ENCODE data around the gene P4HB. TPM values are rescaled to one million over a fixed set of nuclear protein-coding genes. Genes with fewer than 3 reads are reported as not detected.

Gene P4HB
- total RNA-seq, 8 experiments from 2014 or later: 116 to 461 (median 257) TPM

- in situ Hi-C loops (cut with MboI; ENCODE audit: low pct_unique_long_range_greater_than_20kb in 2 of 9, low sequenced_read_pairs in 9 of 9, unreplicated experiment in 9 of 9): no loop called here
- no peak for ATAC-seq (replicated peaks in 6 of 8)
- 0 to 100% (median 69%) methylated on average over 1 to 13 of the region's 31 CpGs for WGBS, 10 experiments
- Histone ChIP-seq H3K4me3 (peak overlapping the region; percentile 66 to 94 (median 89)), H3K27ac (peak overlapping the region; percentile 90 to 96), H3K4me1 (replicated peaks in 1 of 2) (peaks cover 14 to 20% of the 10 kb centered on the region in 2 donors)
These were observed 26.2 kb downstream of the P4HB start for GRCh38 chr17:81833921-81834830.

- Histone ChIP-seq H3K4me3 (peak within 1 kb of the TSS; percentile 66 to 94 (median 89)), H3K27ac (peak within 1 kb of the TSS; percentile 90 to 96), H3K4me1 (replicated peaks in 1 of 2) (peaks cover 14 to 20% of the 10 kb centered on the region in 2 donors)
- peak; percentile 77 to 90 (median 81) for ATAC-seq (replicated peaks in 6 of 8)
- 0 to 2% (median 0%) methylated on average over 1 to 8 of the region's 76 CpGs; no CpG with 5 or more reads in 6 of the 10 experiments for WGBS, 10 experiments
- in situ Hi-C loops (cut with MboI; ENCODE audit: low pct_unique_long_range_greater_than_20kb in 2 of 9, low sequenced_read_pairs in 9 of 9, unreplicated experiment in 9 of 9): no loop called here
These were observed 27.0 kb downstream of the P4HB start, which contains the start of gene MCRIP1 for GRCh38 chr17:81833160-81833920. TSS of gene MCRIP1 (minus strand) at chr17:81833291. CDS start at chr17:81824506, 8,785 bp downstream.

- in situ Hi-C loops (cut with MboI; ENCODE audit: low pct_unique_long_range_greater_than_20kb in 2 of 9, low sequenced_read_pairs in 9 of 9, unreplicated experiment in 9 of 9): no loop called here
- WGBS, 10 experiments: 0% methylated on average over 1 of the region's 65 CpGs; no CpG with 5 or more reads in 9 of the 10 experiments
- ATAC-seq (replicated peaks in 6 of 8): peak; percentile 36 to 85 (median 73)
- H3K4me1 ChIP-seq (replicated peaks in 1 of 2): peaks cover 14 to 20% of the 10 kb centered on the region in 2 donors
- H3K4me3 ChIP-seq: peak overlapping the region; percentile 66 to 94 (median 89)
- peak overlapping the region; percentile 52 to 96 for H3K27ac ChIP-seq
These were observed 27.7 kb downstream of the P4HB start for GRCh38 chr17:81832608-81833159.

- peak overlapping the region; percentile 66 to 94 (median 89) for H3K4me3 ChIP-seq
- peak overlapping the region; percentile 52 to 96 for H3K27ac ChIP-seq
- peaks cover 14 to 20% of the 10 kb centered on the region in 2 donors for H3K4me1 ChIP-seq (replicated peaks in 1 of 2)
- ATAC-seq (replicated peaks in 6 of 8): peak in 6 of 8 experiments; percentile 4 to 24 (median 8)
- 8 to 70% (median 43%) methylated on average over 2 to 13 of the region's 18 CpGs; no CpG with 5 or more reads in 4 of the 10 experiments for WGBS, 10 experiments
- in situ Hi-C loops (cut with MboI; ENCODE audit: low pct_unique_long_range_greater_than_20kb in 2 of 9, low sequenced_read_pairs in 9 of 9, unreplicated experiment in 9 of 9): no loop called here
These were observed 28.3 kb downstream of the P4HB start for GRCh38 chr17:81831957-81832607.

- 58 to 100% (median 95%) methylated on average over 1 to 5 of the region's 7 CpGs; no CpG with 5 or more reads in 5 of the 10 experiments for WGBS, 10 experiments
- Histone ChIP-seq H3K4me1 (replicated peaks in 1 of 2) (peaks cover 14 to 20% of the 10 kb centered on the region in 2 donors), H3K4me3 (peak overlapping the region; percentile 5 to 94 (median 82)), H3K27ac (no peak overlapping the region)
- no peak for ATAC-seq (replicated peaks in 6 of 8)
- in situ Hi-C loops (cut with MboI; ENCODE audit: low pct_unique_long_range_greater_than_20kb in 2 of 9, low sequenced_read_pairs in 9 of 9, unreplicated experiment in 9 of 9): no loop called here
These were observed 28.8 kb downstream of the P4HB start for GRCh38 chr17:81831563-81831956.

GRCh38 chr17:81829858-81830257 is 30.5 kb downstream of the P4HB start:
- Histone ChIP-seq H3K4me3 (no peak overlapping the region), H3K4me1 (replicated peaks in 1 of 2) (peaks cover 14 to 20% of the 10 kb centered on the region in 2 donors), H3K27ac (no peak overlapping the region)
- 100% methylated on average over 1 to 2 of the region's 6 CpGs; no CpG with 5 or more reads in 8 of the 10 experiments for WGBS, 10 experiments
- no peak for ATAC-seq (replicated peaks in 6 of 8)
- in situ Hi-C loops (cut with MboI; ENCODE audit: low pct_unique_long_range_greater_than_20kb in 2 of 9, low sequenced_read_pairs in 9 of 9, unreplicated experiment in 9 of 9): no loop called here

- peaks cover 8 to 10% of the 10 kb centered on the region in 2 donors for H3K4me1 ChIP-seq (replicated peaks in 1 of 2)
- no peak overlapping the region for H3K4me3 ChIP-seq
- H3K27ac ChIP-seq: no peak overlapping the region
- no peak for ATAC-seq (replicated peaks in 6 of 8)
- 67 to 100% (median 79%) methylated on average over 2 to 7 of the region's 7 CpGs; no CpG with 5 or more reads in 4 of the 10 experiments for WGBS, 10 experiments
- in situ Hi-C loops (cut with MboI; ENCODE audit: low pct_unique_long_range_greater_than_20kb in 2 of 9, low sequenced_read_pairs in 9 of 9, unreplicated experiment in 9 of 9): no loop called here
These were observed 31.7 kb downstream of the P4HB start for GRCh38 chr17:81828656-81829055.

- ATAC-seq (replicated peaks in 6 of 8): no peak
- in situ Hi-C loops (cut with MboI; ENCODE audit: low pct_unique_long_range_greater_than_20kb in 2 of 9, low sequenced_read_pairs in 9 of 9, unreplicated experiment in 9 of 9): no loop called here
- Histone ChIP-seq H3K4me3 (no peak overlapping the region), H3K4me1 (replicated peaks in 1 of 2) (no peaks in the 10 kb centered on the region), H3K27ac (no peak overlapping the region)
- 30 to 100% (median 90%) methylated on average over 1 to 9 of the region's 11 CpGs; no CpG with 5 or more reads in 5 of the 10 experiments for WGBS, 10 experiments
These were observed 34.4 kb downstream of the P4HB start for GRCh38 chr17:81825841-81826466.

GRCh38 chr17:81824595-81824994 is 35.7 kb downstream of the P4HB start:
- in situ Hi-C loops (cut with MboI; ENCODE audit: low pct_unique_long_range_greater_than_20kb in 2 of 9, low sequenced_read_pairs in 9 of 9, unreplicated experiment in 9 of 9): no loop called here

GRCh38 chr17:81823820-81824550 is 36.4 kb downstream of the P4HB start:
- no peak overlapping the region for H3K4me3 ChIP-seq
- H3K27ac ChIP-seq: no peak overlapping the region
- ATAC-seq (replicated peaks in 6 of 8): peak in 1 of 8 experiments; percentile 53
- in situ Hi-C loops (cut with MboI; ENCODE audit: low pct_unique_long_range_greater_than_20kb in 2 of 9, low sequenced_read_pairs in 9 of 9, unreplicated experiment in 9 of 9): no loop called here
- WGBS, 10 experiments: 80 to 82% (median 81%) methylated on average over 2 to 3 of the region's 33 CpGs; no CpG with 5 or more reads in 7 of the 10 experiments
- H3K4me1 ChIP-seq (replicated peaks in 1 of 2): no peaks in the 10 kb centered on the region

More at GRCh38 chr17:81824595-81824994, 35.7 kb downstream of the P4HB start:
- no peak overlapping the region for H3K4me3 ChIP-seq
- no peak overlapping the region for H3K27ac ChIP-seq
- no peak for ATAC-seq (replicated peaks in 6 of 8)
- no peaks in the 10 kb centered on the region for H3K4me1 ChIP-seq (replicated peaks in 1 of 2)
- 78 to 93% (median 83%) methylated on average over 3 to 5 of the region's 11 CpGs; no CpG with 5 or more reads in 7 of the 10 experiments for WGBS, 10 experiments

- in situ Hi-C loops (cut with MboI; ENCODE audit: low pct_unique_long_range_greater_than_20kb in 2 of 9, low sequenced_read_pairs in 9 of 9, unreplicated experiment in 9 of 9): no loop called here
- no peak overlapping the region for H3K4me3 ChIP-seq
- 94 to 100% methylated on average over 1 to 10 of the region's 30 CpGs; no CpG with 5 or more reads in 8 of the 10 experiments for WGBS, 10 experiments
- H3K27ac ChIP-seq: no peak overlapping the region
- peak in 1 of 8 experiments; percentile 3 for ATAC-seq (replicated peaks in 6 of 8)
- H3K4me1 ChIP-seq (replicated peaks in 1 of 2): no peaks in the 10 kb centered on the region
These were observed 37.1 kb downstream of the P4HB start for GRCh38 chr17:81822996-81823819.
